Ectodermal cell (in vitro differentiated cells): ENCODE measurements around the gene SV2C.
"Not testable (repeated sequence)": the region's sequence is repeated elsewhere in the genome, so short reads cannot be mapped to it uniquely, and the experiment has no call there.

Source experiments
- H3K27ac ChIP-seq: 2 replicates; pipeline ENCODE4 v1.7.0; 2013; ENCODE audit warnings: mild to moderate bottlenecking, low read depth, low read length; ENCODE audit not compliant: insufficient read depth, poor library complexity, severe bottlenecking
- H3K27me3 ChIP-seq: 2 replicates; pipeline ENCODE4 v1.7.0; 2013; ENCODE audit warnings: mild to moderate bottlenecking, low read length; ENCODE audit not compliant: insufficient read depth, control insufficient read depth, poor library complexity, severe bottlenecking
- H3K36me3 ChIP-seq: one replicate; pipeline ENCODE4 v1.7.0; 2013; ENCODE audit warnings: low read length; ENCODE audit not compliant: control insufficient read depth, insufficient read depth
- H3K4me1 ChIP-seq: one replicate; pipeline ENCODE4 v1.7.0; 2013; ENCODE audit warnings: low read length; ENCODE audit not compliant: control insufficient read depth, insufficient read depth
- H3K4me3 ChIP-seq: 2 replicates; pipeline ENCODE4 v1.7.0; 2013; ENCODE audit warnings: low read depth, low read length, control low read depth; ENCODE audit not compliant: insufficient read depth
- H3K9me3 ChIP-seq: 2 replicates; pipeline ENCODE4 v1.7.0; 2013; ENCODE audit warnings: mild to moderate bottlenecking, low read length, moderate library complexity; ENCODE audit not compliant: control insufficient read depth
- WGBS, 2 experiments: methylation state at CpG; one replicate each; pipeline ENCODE4 v1.1.7; 2013; ENCODE audit warnings: missing lambda C conversion rate in 2 of 2; 5-methylcytosine and 5-hydroxymethylcytosine counted together

Gene SV2C

DNA sequence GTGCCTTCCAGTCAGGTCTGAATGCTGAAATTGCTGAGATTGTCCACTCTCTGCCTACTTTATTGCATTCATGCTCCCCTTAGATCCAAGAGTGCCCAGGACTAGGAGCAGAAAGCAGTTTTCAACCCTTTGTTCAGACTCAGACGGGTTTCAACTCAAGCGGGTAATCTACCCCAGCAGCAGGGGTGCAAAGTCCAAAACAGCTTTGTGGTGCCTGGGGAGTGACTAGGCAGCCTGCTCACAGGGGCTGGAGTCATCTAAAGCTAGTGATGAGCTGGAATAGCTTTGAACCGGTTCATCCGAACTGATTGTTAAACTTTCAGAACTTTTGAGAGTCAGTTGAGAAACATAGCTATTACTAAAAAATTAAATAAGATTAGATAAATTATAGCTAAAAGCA, 248.9 kb downstream of the SV2C start:
- WGBS, 2 experiments = 53 to 55% methylated on average over 3 to 4 of the region's 4 CpGs
- Histone ChIP-seq H3K9me3 (no peaks in the 10 kb centered on the region), H3K27me3 (no peaks in the 10 kb centered on the region), H3K27ac (no peak overlapping the region), H3K4me3 (no peak overlapping the region), H3K36me3 (no peaks in the 10 kb centered on the region), H3K4me1 (peaks cover 38% of the 10 kb centered on the region)

DNA sequence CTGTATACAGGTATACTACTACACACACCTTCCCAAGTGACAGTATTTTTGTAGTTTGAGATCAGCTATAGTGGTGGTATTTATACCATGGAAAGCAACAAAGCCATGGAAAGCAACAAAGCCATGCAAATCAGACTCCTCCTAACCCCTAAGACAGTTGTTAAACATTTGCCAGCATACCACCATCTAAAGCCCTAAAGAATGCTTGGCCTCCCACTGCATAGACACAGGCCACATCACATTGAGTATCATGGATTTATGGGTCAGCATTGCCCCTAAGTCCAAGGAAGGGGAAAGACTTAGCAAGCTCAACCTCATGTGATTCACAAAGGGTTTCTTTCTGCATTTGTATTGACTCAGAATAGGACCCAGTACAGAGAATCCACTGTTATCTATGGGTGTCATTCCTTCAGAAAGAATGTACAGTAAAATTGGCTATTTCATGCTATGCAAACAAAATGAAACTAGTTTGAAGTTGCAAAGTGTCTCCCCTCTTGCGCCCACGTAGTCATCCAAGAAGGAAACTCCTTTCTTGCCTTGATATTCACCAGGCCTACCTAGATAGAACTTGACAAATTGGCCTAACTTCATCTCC, 249.5 kb downstream of the SV2C start:
- 96 to 98% methylated on average over 2 of the region's 2 CpGs for WGBS, 2 experiments
- H3K4me1 ChIP-seq = peaks cover 37% of the 10 kb centered on the region
- H3K9me3 ChIP-seq = no peaks in the 10 kb centered on the region
- no peak overlapping the region for H3K4me3 ChIP-seq
- H3K27me3 ChIP-seq = no peaks in the 10 kb centered on the region
- H3K36me3 ChIP-seq = no peaks in the 10 kb centered on the region
- H3K27ac ChIP-seq = no peak overlapping the region

DNA sequence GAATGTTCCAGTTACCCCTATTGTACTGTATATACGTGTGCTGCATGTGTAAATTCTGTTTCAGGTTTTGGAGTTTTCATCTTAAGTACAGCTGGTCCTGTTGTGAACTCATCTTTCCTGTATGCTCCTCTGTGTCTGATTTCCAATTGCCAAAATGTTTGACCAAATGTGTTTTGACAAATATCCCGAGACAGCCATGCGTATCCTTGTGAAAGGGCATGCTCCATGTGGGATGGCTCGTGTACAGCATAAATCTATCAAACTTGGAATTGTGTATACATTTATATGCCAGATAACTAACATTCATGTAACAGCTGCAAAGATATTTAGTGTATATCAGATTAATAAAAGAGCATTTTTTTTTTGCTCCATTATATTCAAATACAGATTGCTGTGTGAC, 250.4 kb downstream of the SV2C start:
- no peaks in the 10 kb centered on the region for H3K36me3 ChIP-seq
- no peak overlapping the region for H3K27ac ChIP-seq
- peaks cover 30% of the 10 kb centered on the region for H3K4me1 ChIP-seq
- no peak overlapping the region for H3K4me3 ChIP-seq
- H3K9me3 ChIP-seq = no peaks in the 10 kb centered on the region
- H3K27me3 ChIP-seq = no peaks in the 10 kb centered on the region
- 98% methylated on average over 3 to 4 of the region's 4 CpGs for WGBS, 2 experiments

DNA sequence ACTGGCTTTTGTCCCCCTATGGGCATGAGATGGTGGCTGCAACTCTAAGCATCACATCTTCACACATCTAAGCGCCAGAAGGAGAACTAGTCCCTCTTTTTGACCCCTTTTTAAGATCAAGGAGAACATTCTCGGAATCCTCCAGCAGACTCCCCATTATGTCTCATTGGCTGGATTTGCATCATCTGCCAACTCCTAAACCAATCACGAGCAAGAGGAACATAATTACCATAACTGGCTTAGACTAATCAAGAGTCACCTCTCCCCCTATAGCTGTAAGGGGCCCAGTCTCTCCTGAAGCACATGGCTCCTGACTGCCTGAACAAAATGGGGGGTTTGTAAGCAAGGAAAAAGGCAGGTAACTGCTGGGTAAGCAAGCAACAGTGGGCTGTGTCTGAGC, 251.4 kb downstream of the SV2C start:
- 89 to 93% methylated on average over 3 of the region's 3 CpGs for WGBS, 2 experiments
- no peak overlapping the region for H3K27ac ChIP-seq
- H3K9me3 ChIP-seq = no peaks in the 10 kb centered on the region

DNA sequence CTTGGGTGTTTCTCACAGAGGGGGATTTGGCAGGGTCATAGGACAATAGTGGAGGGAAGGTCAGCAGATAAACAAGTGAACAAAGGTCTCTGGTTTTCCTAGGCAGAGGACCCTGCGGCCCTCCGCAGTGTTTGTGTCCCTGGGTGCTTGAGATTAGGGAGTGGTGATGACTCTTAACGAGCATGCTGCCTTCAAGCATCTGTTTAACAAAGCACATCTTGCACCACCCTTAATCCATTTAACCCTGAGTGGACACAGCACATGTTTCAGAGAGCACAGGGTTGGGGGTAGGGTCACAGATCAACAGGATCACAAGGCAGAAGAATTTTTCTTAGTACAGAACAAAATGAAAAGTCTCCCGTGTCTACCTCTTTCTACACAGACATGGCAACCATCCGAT, 252.3 kb downstream of the SV2C start:
- H3K4me1 ChIP-seq = peaks cover 23% of the 10 kb centered on the region
- not testable (repeated sequence) for H3K4me3 ChIP-seq, H3K27ac ChIP-seq, H3K9me3 ChIP-seq, H3K36me3 ChIP-seq, H3K27me3 ChIP-seq
- 88 to 89% methylated on average over 2 of the region's 5 CpGs for WGBS, 2 experiments

More for the DNA sequence above, 251.4 kb downstream of the SV2C start:
- no peak overlapping the region for H3K4me3 ChIP-seq
- peaks cover 28% of the 10 kb centered on the region for H3K4me1 ChIP-seq
- no peaks in the 10 kb centered on the region for H3K36me3 ChIP-seq
- no peaks in the 10 kb centered on the region for H3K27me3 ChIP-seq

DNA sequence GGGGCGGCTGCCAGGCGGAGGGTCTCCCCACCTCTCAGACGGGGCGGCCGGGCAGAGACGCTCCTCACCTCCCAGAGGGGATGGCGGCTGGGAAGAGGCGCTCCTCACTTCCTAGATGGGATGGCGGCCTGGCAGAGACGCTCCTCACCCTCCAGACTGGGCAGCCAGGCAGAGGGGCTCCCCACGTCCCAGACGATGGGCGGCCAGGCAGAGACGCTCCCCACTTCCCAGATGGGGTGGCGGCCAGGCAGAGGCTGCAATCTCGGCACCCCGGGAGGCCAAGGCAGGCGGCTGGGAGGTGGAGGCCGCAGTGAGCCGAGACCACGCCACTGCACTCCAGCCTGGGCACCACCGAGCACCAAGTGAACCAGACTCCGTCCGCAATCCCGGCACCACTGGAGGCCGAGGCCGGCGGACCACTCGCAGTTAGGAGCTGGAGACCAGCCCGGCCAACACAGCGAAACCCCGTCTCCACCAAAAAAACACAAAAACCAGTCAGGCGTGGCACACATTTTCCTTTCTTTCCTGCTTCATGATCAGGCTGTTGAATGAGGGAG, 253.1 kb downstream of the SV2C start:
- not testable (repeated sequence) for H3K4me3 ChIP-seq, H3K36me3 ChIP-seq, H3K27me3 ChIP-seq, H3K27ac ChIP-seq, H3K9me3 ChIP-seq
- 95% methylated on average over 33 of the region's 33 CpGs for WGBS, 2 experiments
- H3K4me1 ChIP-seq = peaks cover 19% of the 10 kb centered on the region

DNA sequence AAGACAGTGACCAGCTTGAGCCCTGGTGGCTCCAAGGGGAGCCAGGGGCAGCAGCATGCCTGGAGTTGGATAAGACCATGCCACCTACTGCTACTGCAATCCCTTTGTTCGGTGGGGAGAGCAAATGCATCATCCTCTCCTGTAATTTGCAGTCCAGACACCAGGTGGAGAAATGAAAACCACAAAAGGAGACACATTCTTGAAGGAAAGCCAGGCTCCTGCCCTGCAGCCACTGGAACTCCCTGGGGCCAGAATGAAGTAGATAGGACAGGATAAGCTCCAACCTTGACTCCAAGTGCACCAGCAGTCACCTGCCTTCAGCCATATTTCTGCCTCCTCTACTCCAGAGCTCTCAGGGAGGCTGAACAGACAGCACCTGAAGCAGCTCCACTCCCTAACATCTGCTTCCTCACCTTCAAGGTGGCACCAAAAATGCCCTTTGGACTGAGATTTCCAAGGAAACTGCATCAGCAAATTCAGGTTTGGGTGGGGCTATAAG, 254.8 kb downstream of the SV2C start:
- Histone ChIP-seq H3K4me1 (peaks cover 5% of the 10 kb centered on the region), H3K36me3 (no peaks in the 10 kb centered on the region), H3K9me3 (no peaks in the 10 kb centered on the region), H3K27me3 (no peaks in the 10 kb centered on the region), H3K4me3 (no peak overlapping the region), H3K27ac (no peak overlapping the region)
- WGBS, 2 experiments = 4 to 6% methylated on average over 1 of the region's 1 CpG

DNA sequence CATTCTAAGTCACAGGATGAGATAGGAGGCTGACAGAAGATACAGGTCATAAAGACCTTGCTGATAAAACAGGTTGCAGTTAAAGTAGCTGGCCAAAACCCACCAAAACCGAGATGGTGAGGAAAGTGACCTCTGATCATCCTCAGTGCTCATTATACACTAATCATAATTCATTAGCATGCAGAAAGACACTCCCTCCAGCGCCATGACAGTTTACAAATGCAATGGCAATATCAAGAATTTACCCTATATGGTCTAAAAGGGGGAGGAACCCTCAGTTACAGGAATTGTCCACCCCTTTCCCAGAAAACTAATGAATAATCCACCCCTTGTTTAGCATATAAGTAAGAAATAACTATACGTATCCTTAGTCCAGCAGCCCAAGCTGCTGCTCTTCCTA, 256.7 kb downstream of the SV2C start:
- H3K36me3 ChIP-seq = no peaks in the 10 kb centered on the region
- WGBS, 2 experiments = 96 to 98% methylated on average over 3 of the region's 3 CpGs

DNA sequence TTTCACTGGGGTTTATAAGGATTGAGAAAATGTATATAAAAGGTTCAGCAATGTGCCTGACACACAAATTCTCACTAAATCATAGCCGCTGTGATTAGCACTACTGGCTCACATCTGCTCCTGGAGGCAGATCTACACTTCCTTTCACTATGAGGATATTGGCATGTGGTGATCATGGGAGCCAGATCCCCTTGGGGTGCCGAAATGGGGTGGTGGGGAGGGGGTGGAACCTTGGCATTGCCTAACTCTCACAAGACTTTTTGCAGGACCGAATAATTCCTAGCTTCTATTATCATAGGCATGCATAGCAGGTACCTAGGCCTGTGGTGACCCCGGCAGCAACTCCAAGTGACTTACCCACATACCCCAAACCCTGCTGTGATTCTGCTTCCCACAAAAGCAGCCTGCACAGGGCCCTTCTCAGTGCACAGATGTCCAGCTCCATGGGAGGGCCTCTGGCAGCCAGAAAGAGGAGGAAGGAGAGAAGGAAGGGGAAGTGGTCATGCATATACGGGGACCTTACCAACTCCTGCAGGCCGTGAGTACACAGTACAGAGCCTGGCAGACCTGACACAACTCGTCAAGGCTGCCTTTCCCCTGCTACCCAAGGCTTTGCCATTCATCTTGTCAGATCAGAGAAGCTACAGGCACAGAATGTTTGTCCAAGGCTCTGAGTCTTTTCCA, 258.6 kb downstream of the SV2C start:
- no peak overlapping the region for H3K27ac ChIP-seq
- H3K27me3 ChIP-seq = no peaks in the 10 kb centered on the region
- H3K4me1 ChIP-seq = peaks cover 5% of the 10 kb centered on the region
- WGBS, 2 experiments = 73 to 88% methylated on average over 6 to 7 of the region's 7 CpGs
- H3K9me3 ChIP-seq = no peaks in the 10 kb centered on the region
- H3K36me3 ChIP-seq = no peaks in the 10 kb centered on the region
- H3K4me3 ChIP-seq = no peak overlapping the region

More for the DNA sequence above, 256.7 kb downstream of the SV2C start:
- no peaks in the 10 kb centered on the region for H3K27me3 ChIP-seq
- H3K4me3 ChIP-seq = no peak overlapping the region
- H3K27ac ChIP-seq = no peak overlapping the region
- no peaks in the 10 kb centered on the region for H3K9me3 ChIP-seq
- H3K4me1 ChIP-seq = peaks cover 5% of the 10 kb centered on the region

DNA sequence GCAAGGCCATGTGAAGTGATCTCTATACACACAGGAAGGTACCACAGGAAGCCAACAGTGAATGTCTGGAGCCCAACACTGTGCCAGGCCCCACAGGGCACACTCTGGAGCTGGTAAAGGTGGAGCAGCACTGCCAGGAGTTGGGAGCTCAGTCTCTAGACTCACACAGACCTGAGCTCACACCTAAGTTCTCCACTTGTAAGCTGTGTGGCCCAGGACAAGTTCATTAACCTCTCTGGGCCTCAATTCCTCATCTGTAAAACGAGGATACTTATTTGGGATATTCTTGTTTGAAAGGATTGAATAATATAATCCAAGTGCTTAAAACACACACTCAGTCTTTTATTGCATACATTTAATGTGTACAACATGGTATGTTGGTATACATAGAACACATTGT, 259.3 kb downstream of the SV2C start:
- peaks cover 3% of the 10 kb centered on the region for H3K4me1 ChIP-seq
- no peak overlapping the region for H3K27ac ChIP-seq
- 91% methylated on average over 1 of the region's 1 CpG; no CpG with 5 or more reads in 1 of the 2 experiments for WGBS, 2 experiments
- H3K4me3 ChIP-seq = no peak overlapping the region
- H3K9me3 ChIP-seq = no peaks in the 10 kb centered on the region
- H3K27me3 ChIP-seq = no peaks in the 10 kb centered on the region
- no peaks in the 10 kb centered on the region for H3K36me3 ChIP-seq
